ENCODE results near the gene CNNM4.

CNNM4 gene

GRCh38 chr2:96768083-96768561 lies 7.4 kb downstream of the CNNM4 start:
- H3K27ac Mint-ChIP-seq: peak overlapping the region; percentile 23
- no peaks in the 10 kb centered on the region for H3K9me3 Mint-ChIP-seq
- peaks cover 3% of the 10 kb centered on the region for H3K27me3 Mint-ChIP-seq (ENCODE audit: low read depth, poor library complexity)
- no peak for DNase-seq
- H3K36me3 Mint-ChIP-seq (ENCODE audit: low read depth): peaks cover 6% of the 10 kb centered on the region
- no peak for TF ChIP-seq CTCF (IDR thresholded peaks at IDR 0.05)
- no peak overlapping the region for H3K4me3 Mint-ChIP-seq
- peaks cover 77% of the 10 kb centered on the region for H3K4me1 Mint-ChIP-seq

- DNase-seq: no peak
- peaks cover 69% of the 10 kb centered on the region for H3K4me1 Mint-ChIP-seq
- peak overlapping the region; percentile 53 for H3K27ac Mint-ChIP-seq
- H3K9me3 Mint-ChIP-seq: no peaks in the 10 kb centered on the region
- peaks cover 6% of the 10 kb centered on the region for H3K36me3 Mint-ChIP-seq (ENCODE audit: low read depth)
- H3K4me3 Mint-ChIP-seq: no peak overlapping the region
- no peak for TF ChIP-seq CTCF (IDR thresholded peaks at IDR 0.05)
- peaks cover 3% of the 10 kb centered on the region for H3K27me3 Mint-ChIP-seq (ENCODE audit: low read depth, poor library complexity)
Measured at GRCh38 chr2:96769814-96770213, 9.1 kb downstream of the CNNM4 start.

- H3K4me1 Mint-ChIP-seq: peaks cover 76% of the 10 kb centered on the region
- no peak overlapping the region for H3K4me3 Mint-ChIP-seq
- peak overlapping the region; percentile 53 for H3K27ac Mint-ChIP-seq
- peaks cover 6% of the 10 kb centered on the region for H3K36me3 Mint-ChIP-seq (ENCODE audit: low read depth)
- H3K9me3 Mint-ChIP-seq: no peaks in the 10 kb centered on the region
- H3K27me3 Mint-ChIP-seq (ENCODE audit: low read depth, poor library complexity): peaks cover 3% of the 10 kb centered on the region
- DNase-seq: no peak
- TF ChIP-seq CTCF (IDR thresholded peaks at IDR 0.05): no peak
Measured at GRCh38 chr2:96770442-96771202, 9.9 kb downstream of the CNNM4 start.

- DNase-seq: no peak
- peak overlapping the region; percentile 46 for H3K27ac Mint-ChIP-seq
Measured at GRCh38 chr2:96771796-96772618, 11.3 kb downstream of the CNNM4 start.

GRCh38 chr2:96772903-96773671 lies 12.4 kb downstream of the CNNM4 start:
- Mint-ChIP-seq H3K36me3 (ENCODE audit: low read depth) (no peaks in the 10 kb centered on the region), H3K27me3 (ENCODE audit: low read depth, poor library complexity) (peaks cover 3% of the 10 kb centered on the region), H3K4me3 (no peak overlapping the region), H3K4me1 (peaks cover 59% of the 10 kb centered on the region), H3K27ac (no peak overlapping the region), H3K9me3 (no peaks in the 10 kb centered on the region)
- no peak for TF ChIP-seq CTCF (IDR thresholded peaks at IDR 0.05)
- no peak for DNase-seq

More at GRCh38 chr2:96771796-96772618, 11.3 kb downstream of the CNNM4 start:
- peaks cover 3% of the 10 kb centered on the region for H3K27me3 Mint-ChIP-seq (ENCODE audit: low read depth, poor library complexity)
- H3K4me3 Mint-ChIP-seq: no peak overlapping the region
- TF ChIP-seq CTCF (IDR thresholded peaks at IDR 0.05): no peak
- peaks cover 68% of the 10 kb centered on the region for H3K4me1 Mint-ChIP-seq
- H3K36me3 Mint-ChIP-seq (ENCODE audit: low read depth): no peaks in the 10 kb centered on the region
- no peaks in the 10 kb centered on the region for H3K9me3 Mint-ChIP-seq

All from nephron progenitor cell (in vitro differentiated cells).